Activated CD4-positive, alpha-beta T cell treated with anti-CD3 and anti-CD28 coated beads, Interleukin-10, Interleukin-2, amounts not matched to agents 100 ng/mL and 50 ng/mL, durations not matched to agents 16 hours and 8 hours (primary cell): ENCODE results near the gene CH25H.
"Not testable (repeated sequence)": the region's sequence is repeated elsewhere in the genome, so short reads cannot be mapped to it uniquely, and the experiment has no call there.

Experiments used
- DNase-seq: peaks from one replicate; pipeline ENCODE4 v3.0.0-alpha.2; 2020

Gene CH25H

GRCh38 chr10:89207181-89207800 is at the start of gene CH25H:
Gene CH25H, minus strand, starts transcription at chr10:89207317. Its CDS starts 25 bp downstream, at chr10:89207292.
- peak; percentile 51 for DNase-seq

DNA sequence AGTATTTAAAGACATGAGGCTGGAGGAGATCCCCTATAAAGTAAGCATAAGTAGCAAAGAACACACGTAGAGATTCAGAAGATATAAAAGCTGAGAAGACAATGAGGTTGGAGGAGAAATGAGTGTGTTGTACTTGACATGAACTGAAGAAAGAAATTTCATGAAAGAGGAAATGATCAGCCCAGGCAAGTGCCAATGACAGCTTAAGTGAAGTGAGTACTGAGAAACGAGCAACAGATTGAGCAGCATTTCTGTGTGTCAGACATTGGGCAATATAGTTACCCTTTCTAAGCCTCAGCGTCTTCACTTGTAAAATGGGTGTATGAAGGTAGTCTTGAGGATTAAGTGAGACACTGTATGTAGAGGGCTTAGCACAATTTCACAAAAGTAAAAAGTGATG is 49.2 kb upstream of the CH25H start:
- DNase-seq: no peak

- DNase-seq: no peak
Observed at GRCh38 chr10:89255793-89256192, 48.7 kb upstream of the CH25H start.

DNA sequence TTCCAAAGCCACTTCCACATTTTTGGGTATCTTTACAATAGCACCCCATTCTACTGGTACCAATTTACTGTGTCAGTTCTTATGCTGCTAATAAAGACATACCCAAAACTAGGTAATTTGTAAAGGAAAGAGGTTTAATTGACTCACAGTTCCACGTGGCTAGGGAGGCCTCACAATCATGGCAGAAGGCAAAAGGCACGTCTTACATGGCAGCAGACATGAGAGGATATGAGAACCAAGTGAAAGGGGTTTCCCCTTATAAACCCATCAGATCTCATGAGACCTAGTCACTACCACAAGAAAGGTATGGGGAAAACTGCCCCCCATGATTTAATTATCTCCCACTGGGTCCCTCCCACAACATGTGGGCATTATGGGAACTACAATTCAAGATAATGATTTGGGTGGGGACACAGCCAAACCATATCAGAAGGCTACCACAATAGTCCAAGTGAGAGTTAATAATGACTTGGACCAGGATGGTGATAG is 48.0 kb upstream of the CH25H start:
- DNase-seq: not testable (repeated sequence)

DNA sequence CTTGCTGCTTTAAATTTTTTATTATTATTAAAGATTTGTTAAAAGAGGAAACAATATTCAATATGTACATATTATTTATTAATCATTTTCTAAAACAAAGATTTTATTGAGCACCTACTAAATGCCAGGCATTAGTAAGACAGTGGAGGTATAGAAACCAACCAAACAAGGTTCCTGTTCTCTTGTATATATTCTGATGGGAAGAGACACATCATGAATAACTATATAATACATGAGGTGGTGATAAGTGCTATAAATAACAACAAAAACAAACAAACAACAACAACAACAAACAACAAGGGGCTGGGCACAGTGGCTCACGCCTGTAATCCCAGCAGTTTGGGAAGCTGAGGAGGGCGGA is 45.1 kb upstream of the CH25H start:
- DNase-seq: no peak

DNA sequence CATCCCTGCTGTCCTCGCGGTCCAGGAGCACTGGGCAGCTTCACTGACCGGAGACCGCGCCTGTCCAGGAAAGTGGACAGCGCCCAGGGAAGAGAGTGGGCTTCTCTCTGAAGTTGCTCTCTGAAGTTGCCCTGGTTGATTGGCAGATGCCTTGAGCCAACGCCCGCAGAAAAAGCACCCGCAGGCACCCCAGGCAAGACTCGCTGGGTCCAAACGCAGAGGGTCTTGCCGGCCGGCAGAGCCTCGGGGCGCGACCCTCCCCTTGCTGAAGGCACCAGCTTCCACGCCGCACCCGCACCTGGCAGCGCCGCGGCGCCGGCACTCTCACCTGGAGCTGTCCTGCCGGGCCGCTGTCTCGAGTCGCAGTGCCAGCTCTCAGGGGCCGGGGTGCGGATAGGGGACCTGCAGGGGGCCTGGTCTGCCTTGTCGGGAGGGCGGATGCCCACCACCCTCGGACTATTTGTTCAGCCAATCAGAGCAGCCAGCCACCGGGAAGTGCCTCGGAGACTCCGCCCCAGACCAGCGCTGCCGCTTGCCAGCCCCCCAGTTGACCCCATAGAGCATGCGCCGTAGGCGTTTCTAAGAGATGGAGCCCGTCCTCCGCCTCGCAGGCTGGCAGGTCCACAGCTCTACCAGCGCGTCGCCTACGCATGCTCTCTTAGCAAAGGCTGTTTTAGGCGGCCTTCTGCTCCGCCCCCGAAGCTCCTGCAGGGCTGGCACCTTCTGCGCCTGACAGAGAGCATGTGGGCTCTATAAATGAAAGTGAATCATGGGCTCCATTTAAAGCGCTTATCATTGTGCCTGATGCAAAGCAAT is 44.5 kb upstream of the CH25H start, which contains the start of gene LIPA:
LIPA (minus strand) TSS at position 367 of the 816 bp plus-strand sequence. CDS start 4,127 bp downstream, outside the sequence.
- DNase-seq: peak; percentile 99

DNA sequence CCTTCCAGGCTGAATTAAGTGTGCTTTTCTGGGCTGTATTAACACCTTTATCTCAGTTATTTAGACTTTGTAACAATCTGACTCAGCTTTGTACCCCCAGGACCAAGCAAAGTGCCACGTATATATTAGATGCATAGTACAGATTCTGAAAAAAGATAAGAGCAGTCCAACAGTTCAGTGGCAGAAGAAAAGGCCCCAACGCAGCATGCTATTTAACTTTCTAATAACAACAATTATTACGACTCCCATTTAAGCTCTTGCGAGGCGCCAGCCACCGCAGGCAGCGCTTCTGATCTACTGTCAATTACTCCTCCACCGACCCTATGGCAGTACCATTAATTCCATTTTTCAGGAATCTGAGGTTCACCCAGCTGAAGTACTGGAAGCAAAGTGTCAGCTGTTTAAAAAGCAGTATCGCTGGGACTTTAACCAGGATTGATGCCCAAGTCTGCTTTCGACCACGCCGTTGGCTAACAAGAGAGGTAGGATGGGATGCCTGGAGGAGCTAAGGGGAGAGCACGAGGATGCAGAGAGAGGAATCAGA is 43.8 kb upstream of the CH25H start:
- peak; percentile 7 for DNase-seq

GRCh38 chr10:89248990-89249389 is 41.9 kb upstream of the CH25H start:
- no peak for DNase-seq

DNA sequence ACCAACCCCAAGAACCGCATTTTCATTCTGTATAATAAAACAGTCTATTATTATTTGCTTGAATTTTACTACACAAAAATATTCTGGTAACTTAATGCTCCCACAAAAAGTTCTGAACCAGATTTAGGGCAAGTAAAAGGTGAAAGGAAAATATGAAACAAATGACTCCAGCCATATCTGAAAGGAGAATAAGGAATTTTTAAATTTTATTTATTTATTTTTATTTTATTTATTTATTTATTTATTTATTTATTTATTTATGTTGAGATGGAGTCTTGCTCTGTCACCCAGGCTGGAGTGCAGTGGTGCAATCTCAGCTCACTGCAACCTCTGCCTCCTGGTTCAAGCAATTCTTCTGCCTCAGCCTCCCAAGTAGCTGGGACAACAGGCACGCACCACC is 40.5 kb upstream of the CH25H start:
- DNase-seq: not testable (repeated sequence)

DNA sequence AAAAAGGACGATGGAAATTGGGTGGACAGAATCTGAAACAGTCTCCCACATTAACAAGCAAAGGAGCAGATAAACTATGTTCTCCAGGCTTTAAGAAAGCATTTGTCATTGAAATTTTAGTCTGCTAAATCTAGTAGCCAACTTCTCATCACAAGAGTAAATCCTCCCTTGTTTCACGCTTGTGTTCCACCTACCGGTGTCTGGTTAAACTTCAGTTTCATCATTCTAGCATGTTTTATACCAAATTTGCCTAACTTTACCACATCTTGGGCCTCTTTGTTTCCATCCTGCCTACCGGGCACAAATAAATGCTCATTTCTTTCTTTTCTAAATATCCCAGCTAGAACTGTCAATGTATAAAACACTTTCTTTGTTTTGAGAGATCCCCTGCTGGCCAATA is 38.7 kb upstream of the CH25H start:
- DNase-seq: no peak

GRCh38 chr10:89242840-89243568 is 35.9 kb upstream of the CH25H start:
- no peak for DNase-seq

- DNase-seq: no peak
Observed at GRCh38 chr10:89242345-89242684, 35.2 kb upstream of the CH25H start.

GRCh38 chr10:89241486-89242344 is 34.6 kb upstream of the CH25H start:
- no peak for DNase-seq

GRCh38 chr10:89241026-89241425 is 33.9 kb upstream of the CH25H start:
- no peak for DNase-seq

GRCh38 chr10:89240519-89240918 is 33.4 kb upstream of the CH25H start:
- no peak for DNase-seq

DNA sequence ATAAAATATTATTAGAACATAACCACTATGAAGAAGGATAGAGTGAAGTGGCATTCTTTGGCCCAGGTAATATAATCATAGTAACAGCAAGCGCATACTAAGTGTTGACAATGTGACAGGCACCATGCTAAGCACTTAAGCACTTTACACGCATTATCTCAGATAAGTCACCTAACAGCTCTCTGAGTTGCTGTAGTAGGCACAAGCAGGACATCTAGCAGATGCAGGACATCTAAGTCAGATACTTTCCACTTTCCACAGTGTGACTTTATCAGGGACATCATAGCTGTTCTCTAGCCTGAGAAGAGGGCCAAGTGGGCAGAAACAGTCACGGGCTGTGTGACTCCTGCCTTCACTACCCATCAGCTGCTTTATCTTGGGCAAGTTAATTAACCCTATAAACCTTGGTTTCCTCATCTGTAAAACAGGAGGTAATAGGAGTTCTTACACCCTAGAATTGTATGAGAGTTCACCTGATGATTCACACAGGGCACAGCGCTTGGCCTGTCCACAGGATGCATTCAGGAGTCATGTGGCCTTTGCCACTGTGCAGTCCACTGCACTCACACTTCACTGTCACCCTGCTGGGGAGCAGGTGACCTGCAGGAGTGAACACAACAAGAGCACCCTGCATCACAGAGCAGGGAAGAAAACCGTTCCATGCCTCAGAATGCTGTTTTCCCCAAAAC is 32.0 kb upstream of the CH25H start:
- DNase-seq: no peak

DNA sequence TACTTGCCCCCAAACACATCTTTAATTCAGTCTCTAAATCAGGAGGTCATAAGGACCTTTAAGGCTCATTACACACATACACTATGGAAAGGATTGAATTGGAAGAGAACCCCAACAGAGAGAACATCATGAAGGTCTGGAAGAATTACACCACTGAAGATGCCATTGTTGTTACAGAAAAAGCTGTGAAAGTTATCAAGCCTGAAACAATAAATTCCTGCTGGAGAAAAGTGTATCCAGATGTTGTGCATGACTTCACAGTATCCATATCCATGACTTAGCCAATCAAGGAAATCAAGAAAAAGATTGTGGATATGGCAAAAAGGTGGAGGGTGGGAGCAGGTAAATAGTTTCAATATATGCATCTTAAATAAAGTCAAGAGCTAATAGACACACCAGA is 30.7 kb upstream of the CH25H start:
- no peak for DNase-seq

DNA sequence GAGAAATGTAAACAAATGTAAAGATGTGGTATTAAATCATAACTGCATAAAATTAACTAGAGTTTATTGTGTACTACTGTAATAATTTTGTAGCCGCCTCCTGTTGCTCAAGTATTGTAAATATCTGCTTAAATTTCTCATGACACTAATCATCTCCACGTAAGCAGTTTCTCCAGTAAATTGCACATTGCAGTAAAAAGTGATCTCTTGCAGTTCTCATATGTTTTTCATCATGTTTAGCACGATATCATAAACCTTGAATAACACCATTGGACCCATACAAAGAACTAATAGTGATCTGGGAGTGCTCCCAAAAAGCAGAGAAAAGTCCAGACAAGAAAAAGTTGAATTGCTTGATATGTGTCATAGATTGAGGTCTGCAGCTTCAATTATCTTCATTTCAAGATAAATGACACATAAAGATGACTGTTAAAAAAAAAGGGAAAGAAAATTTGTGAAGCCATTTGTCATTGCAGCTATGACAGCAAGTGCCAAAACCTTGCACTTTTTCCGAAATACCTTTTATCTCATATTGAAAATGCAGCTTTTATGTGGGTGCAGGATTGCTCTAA is 29.2 kb upstream of the CH25H start:
- no peak for DNase-seq

DNA sequence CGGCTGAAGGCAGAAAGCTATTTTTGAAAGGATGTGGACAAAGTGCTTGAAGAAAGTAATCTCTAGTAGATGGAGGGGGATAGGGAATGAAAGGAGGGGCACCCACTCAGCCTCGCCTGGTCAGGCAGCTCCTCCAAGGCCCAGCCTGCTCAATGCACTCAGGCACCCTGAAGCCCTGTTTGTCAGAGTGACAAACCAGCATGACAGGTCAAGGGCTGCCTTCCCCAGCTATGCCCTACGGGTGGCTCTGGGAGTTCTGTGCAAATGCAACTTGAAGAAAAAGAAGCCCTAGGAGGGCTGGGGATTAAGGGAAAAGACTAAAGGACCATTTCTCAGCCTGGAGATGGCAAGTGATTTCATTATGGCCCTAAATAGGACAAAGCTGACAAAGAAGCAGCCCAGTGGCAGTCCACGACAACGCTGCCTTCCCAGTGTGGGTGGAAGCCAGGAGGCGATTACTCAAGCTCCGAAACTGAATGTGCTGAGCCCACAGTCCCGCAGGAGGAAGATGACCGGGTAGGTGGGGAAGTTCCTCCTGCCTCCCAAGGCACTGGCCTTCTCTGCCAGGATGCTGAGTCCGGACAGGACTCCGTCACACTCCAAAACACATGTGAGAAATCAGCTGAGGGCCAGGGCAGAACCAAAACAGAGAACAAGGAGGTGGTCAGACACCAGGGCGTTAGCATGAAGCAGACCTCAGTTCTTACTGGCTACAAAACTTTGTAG is 28.1 kb upstream of the CH25H start:
- no peak for DNase-seq

GRCh38 chr10:89233033-89233432 is 25.9 kb upstream of the CH25H start:
- DNase-seq: no peak

DNA sequence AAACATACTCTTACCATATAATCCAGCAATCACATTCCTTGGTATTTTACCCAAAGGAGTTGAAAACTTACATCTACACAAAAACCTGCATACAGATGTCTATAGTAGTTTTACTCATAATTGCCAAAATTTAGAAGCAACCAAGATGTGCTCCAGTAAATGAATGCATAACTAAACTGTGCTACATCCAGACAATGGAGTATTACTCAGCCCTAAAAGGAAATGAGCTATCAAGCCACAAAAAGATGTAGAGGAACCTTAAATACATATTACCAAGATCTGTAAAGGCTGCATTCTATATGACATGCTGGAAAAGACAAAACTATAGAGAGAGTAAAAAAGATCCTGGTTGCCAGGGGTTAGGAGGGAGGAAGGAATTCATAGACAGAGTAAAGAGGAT is 21.8 kb upstream of the CH25H start:
- DNase-seq: no peak
